ENCODE measurements around the gene NUP88.

The NUP88 gene

DNA sequence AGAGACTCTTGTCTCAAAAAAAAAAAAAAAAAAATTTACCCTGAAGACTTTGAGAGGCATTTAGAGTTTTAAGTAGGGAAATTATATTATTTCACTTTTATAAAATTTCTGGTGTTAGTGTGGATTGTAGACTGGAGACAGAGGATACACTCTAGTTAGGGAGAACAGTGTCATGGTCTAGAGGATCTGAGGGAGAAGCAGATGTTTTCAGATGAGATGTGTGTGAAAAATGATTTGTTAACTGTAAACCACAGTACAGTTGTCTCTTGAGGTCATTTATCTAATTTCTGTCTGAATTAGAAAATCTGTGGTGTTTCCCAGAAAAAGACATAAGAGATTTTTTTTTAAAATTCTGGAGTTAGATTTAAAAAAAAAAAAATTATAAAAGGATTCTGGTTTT is 54.8 kb downstream of the NUP88 start:
- TF ChIP-seq, protein P1, sequence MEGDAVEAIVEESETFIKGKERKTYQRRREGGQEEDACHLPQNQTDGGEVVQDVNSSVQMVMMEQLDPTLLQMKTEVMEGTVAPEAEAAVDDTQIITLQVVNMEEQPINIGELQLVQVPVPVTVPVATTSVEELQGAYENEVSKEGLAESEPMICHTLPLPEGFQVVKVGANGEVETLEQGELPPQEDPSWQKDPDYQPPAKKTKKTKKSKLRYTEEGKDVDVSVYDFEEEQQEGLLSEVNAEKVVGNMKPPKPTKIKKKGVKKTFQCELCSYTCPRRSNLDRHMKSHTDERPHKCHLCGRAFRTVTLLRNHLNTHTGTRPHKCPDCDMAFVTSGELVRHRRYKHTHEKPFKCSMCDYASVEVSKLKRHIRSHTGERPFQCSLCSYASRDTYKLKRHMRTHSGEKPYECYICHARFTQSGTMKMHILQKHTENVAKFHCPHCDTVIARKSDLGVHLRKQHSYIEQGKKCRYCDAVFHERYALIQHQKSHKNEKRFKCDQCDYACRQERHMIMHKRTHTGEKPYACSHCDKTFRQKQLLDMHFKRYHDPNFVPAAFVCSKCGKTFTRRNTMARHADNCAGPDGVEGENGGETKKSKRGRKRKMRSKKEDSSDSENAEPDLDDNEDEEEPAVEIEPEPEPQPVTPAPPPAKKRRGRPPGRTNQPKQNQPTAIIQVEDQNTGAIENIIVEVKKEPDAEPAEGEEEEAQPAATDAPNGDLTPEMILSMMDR (IDR thresholded peaks at IDR 0.05; ENCODE audit: borderline replicate concordance, control extremely low read depth, extremely low read depth, insufficient read depth, missing control alignments), result no peak
- DNase-seq (ENCODE audit: low spot score), result no peak
- in situ Hi-C loops (cut with MboI; ENCODE audit: low sequenced_read_pairs, unreplicated experiment), result loop anchor here (10.0 kb wide), 1 partner anchor 60 kb away; the partner anchor contains the start of gene RPAIN

DNA sequence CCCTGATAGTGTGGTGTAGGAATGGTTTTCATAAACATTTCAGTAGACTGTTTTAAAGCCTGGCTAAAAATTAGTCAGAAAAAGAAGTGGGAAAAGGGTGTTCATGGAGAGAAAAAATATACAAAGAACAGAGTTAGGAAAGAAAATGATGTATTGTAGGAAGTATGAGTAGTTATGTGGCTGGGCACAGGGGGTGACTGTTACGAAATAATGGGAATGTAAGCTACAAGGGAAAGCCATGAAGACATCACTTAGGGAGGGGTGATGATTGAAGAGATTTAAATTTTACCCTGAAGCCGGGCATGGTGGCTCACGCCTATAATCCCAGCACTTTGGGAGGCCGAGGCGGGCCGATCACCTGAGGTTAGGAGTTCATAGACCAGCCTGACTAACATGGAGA is 55.3 kb downstream of the NUP88 start:
- in situ Hi-C loops (cut with MboI; ENCODE audit: low sequenced_read_pairs, unreplicated experiment), result loop anchor here (10.0 kb wide), 1 partner anchor 61 kb away; the partner anchor contains the start of gene RPAIN
- DNase-seq (ENCODE audit: low spot score), result no peak
- TF ChIP-seq, protein P1 (IDR thresholded peaks at IDR 0.05; ENCODE audit: borderline replicate concordance, control extremely low read depth, extremely low read depth, insufficient read depth, missing control alignments), result no peak

DNA sequence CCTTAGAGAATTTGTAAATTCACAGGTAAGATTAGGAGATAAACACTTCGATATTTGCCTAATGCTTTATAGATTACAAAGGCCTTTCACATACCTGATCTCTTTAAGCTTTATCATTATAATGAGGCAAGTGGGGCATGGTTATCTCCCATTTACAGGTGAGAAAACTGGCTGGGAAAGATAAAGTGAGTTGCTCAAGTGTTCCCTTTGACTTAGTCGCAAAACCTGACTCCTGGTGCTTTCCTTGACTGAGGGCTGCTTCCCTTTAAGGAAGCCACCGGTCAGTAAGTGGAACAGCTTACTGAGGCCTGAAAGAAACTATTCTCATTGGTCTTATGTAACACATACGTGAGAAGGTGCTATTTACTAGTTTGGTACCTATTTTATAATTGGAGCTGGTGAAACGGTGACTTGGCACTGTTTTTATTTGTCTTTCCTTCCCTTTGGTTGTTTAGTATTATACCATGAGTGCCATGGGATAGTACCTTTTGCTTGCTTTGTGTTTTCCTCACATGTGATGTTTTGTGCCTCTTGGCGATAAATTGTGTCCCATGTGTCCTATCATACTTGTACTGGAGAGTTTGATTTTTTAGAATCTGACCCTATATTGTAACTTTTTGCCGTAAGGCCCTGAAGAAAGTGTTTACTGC is 57.2 kb downstream of the NUP88 start:
- TF ChIP-seq, protein P1 (IDR thresholded peaks at IDR 0.05; ENCODE audit: borderline replicate concordance, control extremely low read depth, extremely low read depth, insufficient read depth, missing control alignments), result no peak
- in situ Hi-C loops (cut with MboI; ENCODE audit: low sequenced_read_pairs, unreplicated experiment), result loop anchor here (10.0 kb wide), 1 partner anchor 63 kb away; the partner anchor contains the start of gene RPAIN
- no peak for DNase-seq (ENCODE audit: low spot score)

DNA sequence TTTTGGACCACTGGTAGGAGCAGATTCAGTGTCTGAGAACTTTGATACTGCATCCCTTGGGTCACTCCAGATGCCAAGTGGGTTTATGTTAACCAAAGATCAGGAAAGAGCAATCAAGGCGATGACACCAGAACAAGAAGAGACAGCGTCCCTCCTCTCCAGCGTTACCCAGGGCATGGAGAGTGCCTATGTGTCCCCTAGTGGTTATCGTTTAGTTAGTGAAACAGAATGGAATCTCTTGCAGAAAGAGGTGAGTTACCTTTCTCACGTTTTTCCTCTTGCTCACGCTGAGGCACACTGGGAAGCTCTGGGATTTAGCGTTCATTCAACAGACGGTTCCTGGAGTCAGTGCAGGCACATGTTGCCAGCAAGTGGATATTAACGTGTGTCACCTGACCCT is 58.0 kb downstream of the NUP88 start:
- in situ Hi-C loops (cut with MboI; ENCODE audit: low sequenced_read_pairs, unreplicated experiment), result loop anchor here (10.0 kb wide), 1 partner anchor 63 kb away; the partner anchor contains the start of gene RPAIN
- DNase-seq (ENCODE audit: low spot score), result no peak
- TF ChIP-seq, protein P1 (IDR thresholded peaks at IDR 0.05; ENCODE audit: borderline replicate concordance, control extremely low read depth, extremely low read depth, insufficient read depth, missing control alignments), result no peak

DNA sequence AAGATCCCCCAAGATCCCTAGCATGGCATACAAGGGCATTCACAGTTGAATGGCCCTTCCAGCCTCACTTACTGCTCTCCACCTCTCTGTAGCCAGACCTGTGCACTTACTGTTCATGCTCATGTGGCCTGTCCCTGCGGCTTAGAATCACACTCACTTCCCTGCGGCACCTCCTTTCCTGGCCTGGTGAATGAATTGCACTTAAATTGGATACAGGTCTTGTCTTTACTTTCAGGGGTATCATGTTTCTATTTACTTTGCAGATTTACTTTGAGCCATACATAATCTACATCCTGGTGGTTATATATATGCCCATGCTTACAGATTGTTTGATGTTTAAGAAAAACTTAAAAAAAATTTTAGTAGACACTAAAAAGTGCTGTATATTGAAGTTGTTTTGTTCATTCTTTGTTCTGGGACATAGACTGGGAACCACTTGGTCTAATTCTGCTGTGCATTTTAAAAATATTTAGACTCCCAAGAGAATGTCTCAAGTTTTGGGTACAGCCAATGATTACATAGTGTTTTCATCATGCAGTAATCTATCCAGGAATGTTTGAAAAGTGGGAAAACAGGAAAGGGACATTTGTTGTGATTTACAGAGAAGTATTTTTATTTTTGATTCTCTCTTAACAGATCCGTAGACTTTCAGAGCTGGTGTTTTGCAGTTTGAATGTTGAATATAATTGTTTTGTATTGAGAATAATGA is 63.9 kb downstream of the NUP88 start:
- in situ Hi-C loops (cut with MboI; ENCODE audit: low sequenced_read_pairs, unreplicated experiment), result no loop called here
- TF ChIP-seq, protein P1 (IDR thresholded peaks at IDR 0.05; ENCODE audit: borderline replicate concordance, control extremely low read depth, extremely low read depth, insufficient read depth, missing control alignments), result no peak

DNA sequence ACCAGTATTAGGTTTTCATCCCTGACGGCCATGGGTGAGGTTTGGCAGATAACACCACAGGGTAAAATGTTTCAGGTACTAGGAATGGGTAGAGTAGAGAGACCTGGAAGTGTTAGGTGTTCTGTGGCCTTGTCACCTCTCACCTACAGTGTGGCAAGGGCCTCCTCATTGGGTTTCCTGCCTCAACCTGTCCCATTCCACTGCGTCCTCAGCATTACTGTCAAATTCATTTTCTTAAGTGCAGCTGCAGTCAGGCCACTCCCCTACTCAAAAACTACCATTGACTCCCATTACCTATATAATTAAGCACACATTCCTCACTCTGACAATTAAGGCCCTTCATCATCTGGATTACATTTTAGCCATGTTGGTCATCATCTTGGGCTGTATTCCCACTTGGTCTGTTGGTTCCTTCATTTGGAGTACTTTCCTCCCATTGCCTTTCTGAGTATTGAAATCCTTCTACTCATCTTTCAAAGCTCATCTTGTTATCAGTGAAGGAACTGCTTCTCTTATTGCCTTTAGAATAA is 64.5 kb downstream of the NUP88 start:
- no peak for DNase-seq (ENCODE audit: low spot score)
- TF ChIP-seq, protein P1 (IDR thresholded peaks at IDR 0.05; ENCODE audit: borderline replicate concordance, control extremely low read depth, extremely low read depth, insufficient read depth, missing control alignments), result no peak
- in situ Hi-C loops (cut with MboI; ENCODE audit: low sequenced_read_pairs, unreplicated experiment), result no loop called here

More for the DNA sequence above, 63.9 kb downstream of the NUP88 start:
- DNase-seq (ENCODE audit: low spot score), result no peak

Data from GM13976 (cell line).